ENCODE data around the gene MTA1.

- TF ChIP-seq POLR2AphosphoS5 (IDR thresholded peaks at IDR 0.05; ENCODE audit: low read depth, low read length): no peak
- no peak for TF ChIP-seq CBX5 (IDR thresholded peaks at IDR 0.05; ENCODE audit: low read depth, low read length)
- TF ChIP-seq CTCF (IDR thresholded peaks at IDR 0.05; ENCODE audit: control extremely low read depth in 1 of 3, insufficient read depth in 1 of 3, low read depth in 1 of 3, low read length in 3 of 3): no peak
- TF ChIP-seq PHF8 (conservative IDR thresholded peaks at IDR 0.05; ENCODE audit: low read depth, low read length): no peak
- TF ChIP-seq CHD2 (IDR thresholded peaks at IDR 0.05; ENCODE audit: low read length): no peak
- TF ChIP-seq EP300 (IDR thresholded peaks at IDR 0.05; ENCODE audit: borderline replicate concordance in 1 of 2, low read depth in 2 of 2, low read length in 2 of 2): no peak
Measured at GRCh38 chr14:105413544-105413886, 6.1 kb upstream of the MTA1 start.

All from H1 (cell line).